Activated T-cell treated with anti-CD3 and anti-CD28 coated beads for 1 hour (primary cell): ENCODE data around the gene CDC6.

Experiments used
- DNase-seq: peaks from one replicate; pipeline ENCODE4 v3.0.0-alpha.2; 2020; ENCODE audit warnings: low read depth

Gene CDC6, protein sequence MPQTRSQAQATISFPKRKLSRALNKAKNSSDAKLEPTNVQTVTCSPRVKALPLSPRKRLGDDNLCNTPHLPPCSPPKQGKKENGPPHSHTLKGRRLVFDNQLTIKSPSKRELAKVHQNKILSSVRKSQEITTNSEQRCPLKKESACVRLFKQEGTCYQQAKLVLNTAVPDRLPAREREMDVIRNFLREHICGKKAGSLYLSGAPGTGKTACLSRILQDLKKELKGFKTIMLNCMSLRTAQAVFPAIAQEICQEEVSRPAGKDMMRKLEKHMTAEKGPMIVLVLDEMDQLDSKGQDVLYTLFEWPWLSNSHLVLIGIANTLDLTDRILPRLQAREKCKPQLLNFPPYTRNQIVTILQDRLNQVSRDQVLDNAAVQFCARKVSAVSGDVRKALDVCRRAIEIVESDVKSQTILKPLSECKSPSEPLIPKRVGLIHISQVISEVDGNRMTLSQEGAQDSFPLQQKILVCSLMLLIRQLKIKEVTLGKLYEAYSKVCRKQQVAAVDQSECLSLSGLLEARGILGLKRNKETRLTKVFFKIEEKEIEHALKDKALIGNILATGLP

DNA sequence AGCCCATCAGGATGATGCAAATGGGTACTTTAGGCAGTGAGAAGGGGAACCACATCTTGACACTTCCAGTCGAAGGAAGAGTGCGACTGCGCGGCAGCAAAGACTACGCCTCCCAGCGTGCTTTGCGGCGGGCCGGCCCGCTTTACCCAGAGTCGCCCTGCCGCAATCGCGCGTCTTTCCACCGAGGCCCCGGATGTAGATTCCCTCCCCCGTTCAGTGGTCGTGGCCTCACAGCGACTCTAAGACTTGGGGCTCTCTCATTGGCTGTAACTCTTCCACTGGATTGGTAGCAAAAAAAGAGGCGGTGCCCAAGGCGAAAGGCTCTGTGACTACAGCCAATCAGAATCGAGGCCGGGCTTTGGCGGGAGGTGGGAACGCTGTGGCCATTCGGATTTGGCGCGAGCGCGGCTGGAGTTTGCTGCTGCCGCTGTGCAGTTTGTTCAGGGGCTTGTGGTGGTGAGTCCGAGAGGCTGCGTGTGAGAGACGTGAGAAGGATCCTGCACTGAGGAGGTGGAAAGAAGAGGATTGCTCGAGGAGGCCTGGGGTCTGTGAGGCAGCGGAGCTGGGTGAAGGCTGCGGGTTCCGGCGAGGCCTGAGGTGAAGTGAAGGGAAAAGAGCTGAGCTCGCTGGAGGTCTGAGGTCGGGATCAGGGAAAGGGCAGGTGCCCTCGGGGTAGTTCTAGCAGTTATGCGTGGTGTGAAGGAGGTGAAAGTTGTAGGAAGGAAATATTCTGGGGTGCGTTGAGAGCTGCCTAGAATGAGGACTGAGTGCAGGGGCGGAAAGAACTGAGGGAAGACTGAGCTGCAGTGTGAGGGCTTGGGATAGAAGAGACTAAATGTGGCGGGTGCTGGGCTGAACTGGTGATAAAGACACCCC is at the start of gene CDC6:
TSS of gene CDC6 (plus strand) at position 386 of the 876 bp plus-strand sequence. CDS start 1,542 bp downstream, outside the sequence.
- peak; percentile 95 for DNase-seq

DNA sequence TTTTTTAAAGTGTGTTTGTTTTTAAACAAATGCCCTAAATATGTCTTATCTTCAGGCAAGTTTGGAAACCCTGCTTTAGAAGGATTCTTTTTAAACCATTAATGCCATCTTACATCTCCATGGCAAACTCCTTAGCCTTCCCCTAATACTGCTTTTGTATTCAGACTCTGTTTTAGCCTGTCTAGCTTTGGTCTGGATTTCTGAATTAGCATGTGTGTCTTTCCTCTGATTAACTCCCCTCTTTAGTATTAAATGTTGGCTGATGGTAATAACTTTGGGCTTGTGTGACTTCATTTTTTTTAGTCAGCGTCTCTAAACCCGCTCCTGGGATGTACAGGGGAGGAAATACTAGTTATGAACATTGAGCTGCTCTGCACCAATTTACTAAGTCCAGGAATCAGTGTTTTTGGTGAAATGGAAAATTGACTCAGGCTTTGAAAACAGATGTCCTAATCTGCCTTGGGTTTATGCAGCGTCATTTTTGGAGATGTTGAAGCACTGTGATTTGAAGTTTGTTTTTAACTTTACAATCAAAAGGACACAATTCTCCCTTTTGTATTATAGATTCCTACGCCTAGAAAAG is 46.3 kb upstream of the CDC6 start:
- no peak for DNase-seq

DNA sequence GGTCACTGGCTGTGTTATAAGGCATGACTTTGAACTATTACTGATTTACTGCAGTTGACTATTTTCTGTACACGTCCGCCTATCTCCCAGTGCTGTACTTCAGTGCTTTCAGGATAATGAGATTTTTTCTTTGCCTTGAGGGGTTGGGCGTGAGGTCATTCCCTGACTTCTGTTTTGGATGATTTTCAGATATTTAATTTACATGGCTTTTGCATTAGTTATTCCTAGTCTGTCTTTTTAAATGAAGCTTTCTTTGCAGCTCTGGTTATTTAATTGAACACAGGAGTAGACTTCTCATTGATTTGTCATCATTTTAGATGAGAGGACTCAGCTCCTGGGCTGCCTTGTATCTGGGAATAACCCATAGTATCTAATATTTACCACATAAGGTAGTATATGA is 44.9 kb upstream of the CDC6 start:
- no peak for DNase-seq

DNA sequence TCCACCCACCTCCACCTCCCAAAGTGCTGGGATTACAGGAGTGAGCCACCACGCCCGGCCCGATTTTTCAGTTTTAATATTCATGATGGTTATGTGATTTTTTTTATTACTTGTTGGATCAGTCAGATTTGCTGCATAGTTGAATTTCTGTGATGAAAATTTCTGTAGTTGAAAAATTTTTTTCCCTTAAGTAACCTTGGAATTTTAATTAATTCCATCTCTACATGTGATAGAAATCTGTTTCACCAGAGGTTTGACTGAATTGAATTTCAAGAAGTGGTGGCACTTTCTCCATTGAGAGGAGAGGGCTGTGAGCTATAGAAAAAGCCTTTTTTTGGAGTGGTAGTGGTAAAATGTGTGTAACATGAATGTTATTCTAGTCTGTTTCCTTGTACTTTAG is 43.9 kb upstream of the CDC6 start:
- no peak for DNase-seq

DNA sequence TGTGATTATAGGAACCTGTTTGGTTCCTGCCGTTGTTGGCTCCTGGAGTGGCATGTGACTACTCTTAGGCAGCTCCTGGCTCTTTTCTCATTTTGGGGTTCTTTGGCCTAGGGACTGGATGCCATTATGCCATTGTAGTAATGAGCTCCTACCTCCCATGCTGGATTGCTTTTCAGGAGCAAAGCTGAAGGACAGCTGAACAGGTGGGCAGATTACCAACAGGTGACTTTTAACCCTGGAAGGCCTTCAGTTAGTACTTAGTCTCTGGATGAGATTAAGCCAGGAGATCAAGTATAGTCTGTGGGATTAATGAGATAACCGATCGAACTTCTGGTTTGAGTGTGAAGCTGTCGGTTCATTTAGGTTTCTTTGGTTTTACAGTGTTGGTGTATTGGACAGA is 43.4 kb upstream of the CDC6 start:
- no peak for DNase-seq

DNA sequence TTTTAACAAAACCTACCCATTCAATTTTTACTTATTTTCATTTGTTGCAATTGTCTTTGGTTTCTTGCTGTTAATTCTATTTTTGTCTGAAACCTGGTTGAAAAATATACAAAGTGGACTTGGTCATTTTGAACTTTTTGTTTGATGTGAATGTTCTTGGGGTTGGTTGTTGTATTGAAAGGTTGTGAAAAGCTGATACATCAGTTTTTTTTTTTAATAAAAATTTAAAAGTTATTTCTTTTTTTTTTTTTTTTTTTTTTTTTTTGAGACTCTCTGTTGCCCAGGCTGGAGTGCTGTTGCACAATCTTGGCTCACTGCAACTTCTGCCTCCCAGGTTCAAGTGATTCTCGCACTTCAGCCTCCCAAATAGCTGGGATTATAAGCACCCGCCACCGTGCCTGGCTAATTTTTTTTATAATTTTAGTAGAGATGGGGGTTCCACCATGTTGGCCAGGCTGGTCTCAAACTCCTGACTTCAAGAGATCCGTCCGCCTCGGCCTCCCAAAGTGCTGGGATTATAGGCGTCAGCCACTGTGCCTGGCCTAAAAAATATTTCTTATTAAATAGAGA is 39.7 kb upstream of the CDC6 start:
- no peak for DNase-seq

DNA sequence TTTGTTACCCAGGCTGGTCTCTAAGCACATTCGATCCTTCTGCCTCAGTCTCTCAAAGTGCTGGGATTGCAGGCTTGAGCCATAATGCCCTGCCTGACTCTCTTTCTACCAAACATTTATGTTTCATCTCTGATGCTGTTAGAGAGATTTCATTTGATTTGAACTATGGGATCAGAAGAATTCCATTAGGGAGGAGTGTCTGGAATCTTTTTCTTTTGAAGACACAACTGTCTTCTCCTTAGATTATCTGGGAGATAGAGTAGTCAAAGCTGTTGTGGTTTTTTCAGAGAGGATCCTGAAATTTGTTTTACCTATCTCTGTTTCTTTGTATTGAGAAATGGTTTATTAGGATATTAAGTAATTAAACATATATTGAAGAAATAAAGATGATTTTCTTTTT is 39.2 kb upstream of the CDC6 start:
- DNase-seq, result no peak

DNA sequence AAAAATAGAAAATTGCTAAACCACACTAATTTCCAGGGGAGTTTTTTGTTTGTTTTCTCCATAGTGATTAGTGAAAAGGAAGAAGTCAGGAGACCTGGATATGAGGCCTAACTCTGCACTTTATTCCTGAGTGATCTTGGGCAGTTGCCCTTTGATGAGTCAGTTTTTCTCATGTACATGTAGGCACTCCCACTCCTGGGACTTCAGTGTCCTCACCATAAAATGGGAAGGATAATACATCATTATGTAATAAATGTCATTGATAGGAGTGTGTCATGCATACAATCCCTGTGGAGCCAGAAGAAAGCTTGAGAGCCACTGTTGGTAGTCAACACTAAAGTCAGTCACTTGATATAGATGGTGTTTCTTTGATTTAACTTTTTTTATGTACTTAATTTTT is 36.1 kb upstream of the CDC6 start:
- DNase-seq, result no peak

DNA sequence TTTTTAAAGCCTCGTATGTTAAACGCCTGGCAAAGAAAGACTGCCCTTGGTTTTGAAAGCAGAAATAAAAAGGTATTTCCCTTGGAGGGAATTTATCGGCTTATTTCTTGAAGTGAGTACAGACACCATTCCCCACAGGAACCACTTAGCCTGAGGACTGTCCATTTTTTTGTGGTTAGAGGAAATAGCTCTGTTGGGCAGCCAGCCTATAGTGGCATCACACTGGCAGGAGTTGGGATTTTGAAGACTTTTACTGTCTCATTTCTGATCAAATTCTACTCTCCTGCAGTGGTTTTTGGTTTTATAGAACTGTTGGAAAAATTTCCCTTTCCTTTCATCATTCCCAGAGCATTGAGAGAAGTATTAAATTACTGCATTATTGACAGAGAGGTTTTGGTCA is 34.1 kb upstream of the CDC6 start:
- DNase-seq, result no peak

DNA sequence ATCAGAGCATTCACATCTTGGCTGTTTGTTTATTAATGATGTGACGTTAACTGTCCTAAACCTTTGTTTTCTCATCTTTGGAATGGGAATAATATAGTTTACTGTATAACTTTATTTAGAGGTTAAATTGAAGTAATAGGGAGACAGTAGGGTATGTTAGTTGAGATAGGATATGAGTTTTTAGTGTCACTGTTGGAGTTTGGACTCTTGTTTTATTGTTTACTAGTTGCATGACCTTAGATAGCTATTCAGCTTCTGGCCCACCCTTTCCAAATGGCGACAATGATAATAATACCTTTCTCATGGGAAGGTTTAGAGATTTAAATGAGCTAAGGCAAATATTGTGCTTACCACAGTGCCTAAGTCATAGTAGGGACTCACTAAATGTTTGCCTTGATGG is 28.2 kb upstream of the CDC6 start:
- no peak for DNase-seq

DNA sequence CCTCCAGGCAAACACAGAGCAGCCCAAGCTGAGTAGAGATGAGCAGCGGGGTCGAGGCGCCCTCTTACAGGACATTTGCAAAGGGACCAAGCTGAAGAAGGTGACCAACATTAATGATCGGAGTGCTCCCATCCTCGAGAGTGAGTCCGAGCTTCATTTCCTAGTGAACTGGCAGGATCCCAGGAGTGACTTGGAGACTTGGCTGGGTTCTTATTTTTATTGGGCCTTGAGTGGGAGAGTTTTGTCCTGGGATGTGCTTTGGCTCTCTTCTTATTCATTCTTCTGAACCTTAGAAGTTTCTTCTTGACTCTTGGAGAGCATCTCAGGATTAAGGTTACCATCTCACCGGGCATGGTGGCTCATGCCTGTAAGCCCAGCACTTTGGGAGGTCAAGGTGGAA is 27.2 kb upstream of the CDC6 start:
- no peak for DNase-seq

DNA sequence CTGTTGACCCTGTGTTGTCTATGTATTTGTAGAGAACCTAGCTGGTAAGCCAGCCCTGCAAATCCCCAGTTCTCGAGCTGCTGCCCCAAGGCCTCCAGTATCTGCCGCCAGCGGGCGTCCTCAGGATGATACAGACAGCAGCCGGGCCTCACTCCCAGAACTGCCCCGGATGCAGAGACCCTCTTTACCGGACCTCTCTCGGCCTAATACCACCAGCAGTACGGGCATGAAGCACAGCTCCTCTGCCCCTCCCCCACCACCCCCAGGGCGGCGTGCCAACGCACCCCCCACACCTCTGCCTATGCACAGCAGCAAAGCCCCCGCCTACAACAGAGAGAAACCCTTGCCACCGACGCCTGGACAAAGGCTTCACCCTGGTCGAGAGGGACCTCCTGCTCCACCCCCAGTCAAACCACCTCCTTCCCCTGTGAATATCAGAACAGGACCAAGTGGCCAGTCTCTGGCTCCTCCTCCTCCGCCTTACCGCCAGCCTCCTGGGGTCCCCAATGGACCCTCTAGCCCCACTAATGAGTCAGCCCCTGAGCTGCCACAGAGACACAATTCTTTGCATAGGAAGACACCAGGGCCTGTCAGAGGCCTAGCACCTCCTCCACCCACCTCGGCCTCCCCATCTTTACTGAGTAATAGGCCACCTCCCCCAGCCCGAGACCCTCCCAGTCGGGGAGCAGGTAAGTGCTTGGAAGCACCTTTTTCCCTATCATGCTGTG is 23.1 kb upstream of the CDC6 start:
- DNase-seq, result no peak

DNA sequence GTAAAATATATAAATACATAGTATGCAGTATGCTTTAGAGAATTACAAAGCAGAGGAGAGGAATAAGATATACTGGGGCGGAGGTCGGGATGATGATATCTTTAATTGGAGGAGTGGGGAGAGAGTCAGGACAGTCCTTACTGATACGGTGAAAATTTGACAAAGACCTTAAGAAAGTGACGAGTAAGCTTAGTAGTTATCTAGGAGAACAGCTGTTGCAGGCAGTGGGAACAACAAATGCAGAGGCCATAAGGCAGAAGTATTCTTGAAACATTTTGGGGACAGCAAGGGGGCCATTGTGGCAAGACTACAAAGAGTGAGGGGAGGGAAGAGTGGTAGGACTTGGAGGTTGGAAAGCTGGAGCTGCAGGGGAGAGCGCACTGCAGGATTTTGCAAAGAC is 22.3 kb upstream of the CDC6 start:
- no peak for DNase-seq

DNA sequence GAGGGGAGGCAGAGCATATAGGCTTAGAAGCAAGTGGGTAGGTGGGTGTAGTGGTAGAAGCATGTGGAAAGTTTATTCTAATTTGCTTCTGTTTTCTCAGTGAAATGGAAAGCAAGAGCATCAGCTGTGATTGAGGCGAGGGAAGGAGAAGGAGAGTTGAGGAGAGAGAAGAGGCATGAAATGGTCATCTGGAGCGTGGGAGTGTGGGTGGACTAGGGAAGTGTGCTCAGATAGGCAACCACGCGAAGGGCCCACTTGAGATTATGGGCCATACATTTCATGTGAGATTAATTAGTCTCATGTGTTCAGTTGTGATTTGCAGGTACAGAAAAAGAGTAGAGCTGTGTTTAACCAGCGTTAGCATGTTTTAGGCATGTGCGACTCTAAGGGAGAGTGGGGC is 20.8 kb upstream of the CDC6 start:
- no peak for DNase-seq

DNA sequence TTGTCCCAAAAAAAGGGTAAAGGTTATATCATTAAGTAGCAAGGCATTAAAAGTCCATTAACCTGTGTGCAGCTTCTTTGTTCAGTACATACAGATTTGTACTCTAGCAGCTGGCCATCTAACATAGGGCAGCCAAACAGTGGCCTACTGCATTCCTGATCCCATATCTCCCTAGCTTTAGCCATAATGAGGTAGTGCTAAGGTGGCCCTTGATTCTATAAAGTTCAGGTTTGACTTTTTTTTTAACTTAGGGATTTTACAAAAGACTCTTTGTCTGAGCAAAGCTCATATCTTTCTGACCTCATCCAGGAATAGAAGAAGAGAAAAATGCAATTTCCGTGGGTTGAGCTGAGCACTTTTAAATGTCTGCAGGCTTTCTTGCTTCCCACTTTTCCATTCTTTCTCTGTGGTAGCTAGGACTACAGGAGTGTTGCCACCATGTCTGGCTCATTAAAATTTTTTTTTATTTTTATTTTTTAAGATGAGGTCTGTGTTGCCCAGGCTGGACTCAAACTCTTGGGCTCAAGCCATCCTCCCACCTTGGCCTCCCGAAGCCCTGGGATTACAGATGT is 19.5 kb upstream of the CDC6 start:
- no peak for DNase-seq

DNA sequence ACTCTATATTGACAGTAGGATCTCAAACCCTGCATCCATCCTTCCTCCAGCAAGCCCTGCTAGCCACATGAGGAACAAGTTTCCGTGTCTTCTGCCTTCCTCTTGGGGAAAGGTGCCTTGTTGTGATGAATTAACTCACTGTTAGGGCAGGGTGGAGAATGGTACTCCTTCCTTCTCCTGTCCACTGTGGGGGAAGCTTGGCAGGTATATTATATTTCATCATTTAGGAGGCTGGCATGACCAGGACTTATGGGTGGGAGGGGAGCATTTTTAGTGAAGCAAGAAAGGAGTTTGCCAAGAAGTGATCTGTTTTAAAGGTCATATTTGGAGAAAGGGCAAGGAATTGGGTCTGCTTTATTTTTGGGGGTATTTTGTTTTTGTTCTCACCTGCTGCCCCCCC is 9.3 kb upstream of the CDC6 start:
- no peak for DNase-seq

DNA sequence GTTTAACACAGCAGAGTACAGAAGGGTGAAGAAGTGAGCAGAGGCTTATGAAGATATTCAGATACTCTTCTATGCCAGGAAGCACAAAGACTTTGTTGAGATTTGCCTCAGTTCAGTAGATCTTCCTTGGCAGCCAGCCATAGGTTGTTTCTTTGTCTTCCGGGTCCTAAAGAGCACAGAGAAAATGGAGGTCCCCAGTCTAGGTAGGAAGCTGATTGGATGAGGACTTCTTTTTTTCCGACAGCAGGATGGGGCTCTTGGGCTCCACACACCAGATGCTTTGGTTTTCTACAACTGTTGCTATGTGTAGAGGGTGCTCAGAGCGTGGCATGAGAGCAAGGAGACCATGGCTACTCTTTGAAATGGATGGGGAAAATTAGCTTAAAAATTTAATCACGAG is 8.3 kb upstream of the CDC6 start:
- DNase-seq, result no peak

DNA sequence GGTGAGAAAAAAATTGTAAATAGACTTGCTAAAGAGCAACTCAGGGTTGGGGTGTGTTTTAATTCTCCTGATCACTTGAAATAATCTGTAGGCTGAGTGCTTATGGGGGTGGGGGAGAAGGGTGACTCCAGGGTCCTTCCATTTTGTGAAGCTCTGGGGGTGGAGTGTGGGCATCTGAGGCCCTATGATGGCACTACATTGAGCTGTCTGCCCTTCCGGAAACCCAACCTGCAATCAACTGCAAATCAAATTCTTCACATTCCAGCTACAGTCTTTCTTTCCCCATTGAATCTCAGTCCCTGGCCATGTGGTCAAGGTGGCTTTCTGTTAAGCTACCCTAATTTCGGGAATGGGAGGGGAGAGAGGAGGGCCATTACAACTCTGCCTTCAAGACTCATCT is 6.0 kb upstream of the CDC6 start:
- no peak for DNase-seq

DNA sequence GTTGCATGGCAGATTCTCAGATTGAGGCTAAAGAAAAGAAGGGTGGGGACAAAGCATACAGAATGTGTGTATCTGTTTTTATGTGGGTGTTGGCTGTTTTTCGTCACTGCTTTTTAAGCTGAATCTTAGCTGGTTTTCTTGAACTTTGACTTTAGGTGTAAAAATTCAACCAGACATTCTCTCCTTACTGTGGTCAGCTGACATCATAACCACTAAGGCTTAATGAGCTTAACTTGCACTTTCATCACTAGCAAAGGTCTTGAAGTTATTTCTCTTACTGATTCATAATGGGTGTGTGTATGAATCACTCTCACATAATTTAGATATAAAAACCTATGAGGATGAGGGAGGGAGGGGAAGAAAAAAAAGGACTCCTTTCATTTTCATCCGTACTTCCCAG is 4.0 kb upstream of the CDC6 start:
- DNase-seq, result no peak

DNA sequence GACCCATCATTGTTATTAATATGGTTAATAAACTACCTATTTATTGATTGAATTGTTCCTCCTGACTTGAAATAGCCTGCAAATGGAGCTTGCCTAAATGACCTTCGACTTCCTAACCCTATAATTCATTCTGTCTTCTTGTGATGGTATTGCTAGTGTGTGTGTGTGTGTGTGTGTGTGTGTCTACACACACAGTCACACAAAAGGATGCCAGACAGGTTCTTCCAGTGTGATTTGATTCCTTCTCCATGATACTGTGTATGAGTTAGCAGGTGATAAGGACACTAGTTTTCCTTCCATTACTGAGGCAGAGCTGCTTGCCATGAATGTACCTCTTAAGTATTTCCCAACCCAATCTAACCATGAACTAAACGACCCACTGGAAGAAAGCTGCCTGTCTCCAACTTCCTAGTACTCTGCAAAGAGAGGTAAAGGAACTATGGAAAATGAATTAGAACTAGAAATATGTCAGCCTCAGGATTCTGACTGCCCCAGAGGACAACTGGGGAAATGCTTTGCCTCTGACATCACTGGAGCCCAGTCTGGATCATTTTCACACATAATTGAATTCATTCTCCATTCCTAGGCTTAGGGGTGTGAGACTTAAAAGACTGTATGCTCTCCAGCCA is 3.5 kb upstream of the CDC6 start:
- DNase-seq, result no peak

DNA sequence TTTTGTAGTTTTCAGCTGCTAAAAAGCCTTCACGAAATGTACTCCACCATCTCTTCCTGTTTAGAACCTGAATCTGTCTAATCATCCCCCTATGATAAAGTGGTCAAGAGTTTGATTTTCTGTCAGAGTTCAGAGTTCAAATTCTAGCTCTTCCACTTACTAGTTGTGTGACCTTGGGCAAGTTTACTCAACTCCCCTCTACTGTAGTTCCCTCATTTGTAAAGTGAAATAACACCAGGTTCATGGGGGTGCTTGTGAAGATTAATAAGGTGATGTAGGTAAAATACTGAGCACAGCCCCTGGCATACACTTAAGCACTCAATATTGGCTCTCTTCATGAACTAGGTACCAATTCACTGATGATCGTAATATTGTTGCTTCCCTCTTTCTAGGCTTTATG is 1.2 kb upstream of the CDC6 start:
- no peak for DNase-seq
